Lower lobe of right lung (tissue), 2 donors: ENCODE results near the gene SYNGR4. TPM values are rescaled to one million over a fixed set of nuclear protein-coding genes. Genes with fewer than 3 reads are reported as not detected.

Experiments
- ATAC-seq, 2 donors: fragments of 200-7000 bp; cut with Tn5 transposase; one replicate each; pipeline ENCODE4 v1.9.1; 2020 to 2022; ENCODE audit warnings: mild to moderate bottlenecking in 2 of 2, moderate library complexity in 2 of 2
- DNase-seq: peaks from one replicate; pipeline ENCODE4 v3.0.0-alpha.2; 2020
- H3K27ac ChIP-seq: fragments of 200-600 bp; one replicate; pipeline ENCODE4 v1.8.0; 2022
- H3K27me3 ChIP-seq: fragments of 200-600 bp; one replicate; pipeline ENCODE4 v1.8.0; 2022; ENCODE audit warnings: low read depth
- H3K36me3 ChIP-seq: fragments of 200-600 bp; one replicate; pipeline ENCODE4 v1.8.0; 2022; ENCODE audit warnings: mild to moderate bottlenecking
- H3K4me1 ChIP-seq: fragments of 200-600 bp; one replicate; pipeline ENCODE4 v1.8.0; 2022
- H3K4me3 ChIP-seq: fragments of 200-600 bp; one replicate; pipeline ENCODE4 v1.8.0; 2022; ENCODE audit warnings: mild to moderate bottlenecking
- H3K9me3 ChIP-seq: fragments of 200-600 bp; one replicate; pipeline ENCODE4 v1.8.0; 2022
- intact Hi-C: fragments of 100-400 bp; cut with DNase I; formaldehyde crosslinking; loops from one replicate; pipeline ENCODE4 v1.11.0; 2022
- total RNA-seq: library from RNA; stranded (reverse); fragmentation: NEBNext Ultra II Directional; extraction: Animal tissue kit (Norgen Biotek cat#: 25700); gene quantifications from one replicate; pipeline ENCODE4 v1.2.1, GENCODE V29; 2021
- TF ChIP-seq, protein P1 (sequence below): fragments of 200-600 bp; IDR thresholded peaks from one replicate; pipeline ENCODE4 v1.8.0; 2022; ENCODE audit warnings: antibody characterized with exemption, mild to moderate bottlenecking
- donor health status: DM: no; HTN: yes; CAD: no; lungs with severe emphysema.

The SYNGR4 gene
- total RNA-seq, 1 donor from 2014 or later: not detected

DNA sequence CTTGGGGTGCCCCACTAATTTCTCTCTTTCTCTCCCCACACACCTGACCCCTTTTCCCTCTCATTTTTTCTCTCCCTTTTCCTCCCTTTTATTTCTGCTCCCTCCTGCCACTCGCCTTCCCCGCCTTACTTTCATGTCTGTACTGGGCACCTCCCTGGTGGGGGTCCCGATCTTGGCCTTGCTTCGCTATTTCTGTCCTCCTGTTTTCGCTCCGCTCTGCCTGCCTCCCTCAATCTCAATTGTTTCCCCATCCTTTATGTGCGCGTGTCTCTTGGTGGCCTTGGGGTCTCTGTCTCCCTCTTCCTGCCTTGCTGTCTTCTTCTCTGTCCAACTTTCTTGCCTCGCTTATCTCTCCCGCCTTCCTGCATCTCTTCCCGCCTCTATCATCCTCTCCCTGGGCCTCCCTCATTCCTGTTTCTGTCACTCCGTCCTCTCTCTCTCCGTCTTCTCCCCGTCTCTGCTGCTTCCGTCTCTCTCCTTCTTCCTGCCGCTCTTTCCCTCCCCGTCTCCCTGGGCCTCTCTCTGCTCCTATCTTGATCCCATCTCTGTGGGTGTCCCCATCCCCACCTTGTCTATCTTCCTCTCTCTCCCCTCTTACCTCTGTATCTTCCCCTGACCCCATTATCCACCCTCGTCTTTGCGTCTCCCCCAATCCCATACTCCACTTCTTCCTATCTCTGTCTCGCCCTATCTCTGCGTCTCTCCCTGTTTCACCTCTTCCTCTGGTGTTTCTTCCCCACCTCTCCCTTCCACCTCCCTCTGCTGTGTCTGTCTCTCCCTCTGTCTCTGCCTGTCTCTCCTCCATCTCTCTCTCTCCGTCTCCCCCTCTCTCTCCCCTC lies 33.3 kb downstream of the SYNGR4 start:
- H3K27me3 ChIP-seq: peaks cover 51% of the 10 kb centered on the region
- no peak for DNase-seq

DNA sequence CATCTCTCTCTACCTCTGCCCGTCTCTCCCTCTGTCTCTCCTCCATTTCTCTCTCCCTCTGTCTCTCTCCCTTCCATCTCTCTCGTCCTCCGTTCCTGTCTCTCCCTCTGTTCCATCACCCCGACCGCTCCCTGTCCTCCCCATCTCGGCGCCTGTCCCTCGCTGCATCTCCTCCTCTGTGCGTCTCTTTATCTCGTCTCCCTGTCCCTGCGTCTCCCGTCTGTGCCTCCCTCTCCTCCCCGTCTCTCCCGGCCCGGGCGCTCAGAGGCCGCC lies 33.9 kb downstream of the SYNGR4 start:
- intact Hi-C loops: no loop called here
- Histone ChIP-seq H3K4me1 (peaks cover 11% of the 10 kb centered on the region), H3K27ac (no peak overlapping the region), H3K9me3 (no peaks in the 10 kb centered on the region), H3K36me3 (no peaks in the 10 kb centered on the region), H3K4me3 (peak overlapping the region; percentile 38), H3K27me3 (peaks cover 45% of the 10 kb centered on the region)
- ATAC-seq: no peak
- no peak for DNase-seq
- TF ChIP-seq, protein P1, sequence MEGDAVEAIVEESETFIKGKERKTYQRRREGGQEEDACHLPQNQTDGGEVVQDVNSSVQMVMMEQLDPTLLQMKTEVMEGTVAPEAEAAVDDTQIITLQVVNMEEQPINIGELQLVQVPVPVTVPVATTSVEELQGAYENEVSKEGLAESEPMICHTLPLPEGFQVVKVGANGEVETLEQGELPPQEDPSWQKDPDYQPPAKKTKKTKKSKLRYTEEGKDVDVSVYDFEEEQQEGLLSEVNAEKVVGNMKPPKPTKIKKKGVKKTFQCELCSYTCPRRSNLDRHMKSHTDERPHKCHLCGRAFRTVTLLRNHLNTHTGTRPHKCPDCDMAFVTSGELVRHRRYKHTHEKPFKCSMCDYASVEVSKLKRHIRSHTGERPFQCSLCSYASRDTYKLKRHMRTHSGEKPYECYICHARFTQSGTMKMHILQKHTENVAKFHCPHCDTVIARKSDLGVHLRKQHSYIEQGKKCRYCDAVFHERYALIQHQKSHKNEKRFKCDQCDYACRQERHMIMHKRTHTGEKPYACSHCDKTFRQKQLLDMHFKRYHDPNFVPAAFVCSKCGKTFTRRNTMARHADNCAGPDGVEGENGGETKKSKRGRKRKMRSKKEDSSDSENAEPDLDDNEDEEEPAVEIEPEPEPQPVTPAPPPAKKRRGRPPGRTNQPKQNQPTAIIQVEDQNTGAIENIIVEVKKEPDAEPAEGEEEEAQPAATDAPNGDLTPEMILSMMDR: no peak

More for the DNA sequence above, 33.3 kb downstream of the SYNGR4 start:
- peaks cover 11% of the 10 kb centered on the region for H3K4me1 ChIP-seq
- H3K4me3 ChIP-seq: peak overlapping the region; percentile 38
- H3K27ac ChIP-seq: no peak overlapping the region
- TF ChIP-seq, protein P1: no peak
- H3K9me3 ChIP-seq: no peaks in the 10 kb centered on the region
- no peaks in the 10 kb centered on the region for H3K36me3 ChIP-seq
- ATAC-seq: no peak
- intact Hi-C loops: no loop called here

DNA sequence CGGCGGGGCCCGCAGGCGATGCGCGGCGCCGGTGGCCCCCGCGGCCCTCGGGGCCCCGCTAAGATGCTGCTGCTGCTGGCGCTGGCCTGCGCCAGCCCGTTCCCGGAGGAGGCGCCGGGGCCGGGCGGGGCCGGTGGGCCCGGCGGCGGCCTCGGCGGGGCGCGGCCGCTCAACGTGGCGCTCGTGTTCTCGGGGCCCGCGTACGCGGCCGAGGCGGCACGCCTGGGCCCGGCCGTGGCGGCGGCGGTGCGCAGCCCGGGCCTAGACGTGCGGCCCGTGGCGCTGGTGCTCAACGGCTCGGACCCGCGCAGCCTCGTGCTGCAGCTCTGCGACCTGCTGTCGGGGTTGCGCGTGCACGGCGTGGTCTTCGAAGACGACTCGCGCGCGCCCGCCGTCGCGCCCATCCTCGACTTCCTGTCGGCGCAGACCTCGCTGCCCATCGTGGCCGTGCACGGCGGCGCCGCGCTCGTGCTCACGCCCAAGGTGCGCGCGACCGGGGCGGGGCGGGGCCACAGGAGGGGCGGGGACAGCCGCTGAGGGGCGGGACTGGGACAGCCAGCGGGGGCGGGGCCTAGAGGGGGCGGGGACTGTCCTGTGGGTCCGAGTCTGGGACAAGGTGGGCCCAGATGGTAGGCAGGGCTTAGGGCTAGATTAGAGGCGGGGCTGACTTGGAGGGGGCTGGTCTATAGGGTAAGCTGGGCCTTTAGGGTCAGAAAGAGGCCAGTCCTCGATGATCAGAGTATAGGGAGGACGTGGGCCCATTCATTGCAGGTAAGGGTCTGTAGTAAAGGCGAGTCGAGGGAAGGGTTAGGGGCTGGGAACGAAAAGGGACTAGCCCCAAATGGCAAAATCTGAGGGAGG lies 34.4 kb downstream of the SYNGR4 start:
- H3K4me1 ChIP-seq: peaks cover 11% of the 10 kb centered on the region
- H3K27me3 ChIP-seq: peaks cover 40% of the 10 kb centered on the region
- intact Hi-C loops: no loop called here
- H3K4me3 ChIP-seq: peak overlapping the region; percentile 38
- H3K9me3 ChIP-seq: no peaks in the 10 kb centered on the region
- TF ChIP-seq, protein P1: no peak
- no peaks in the 10 kb centered on the region for H3K36me3 ChIP-seq
- DNase-seq (peak; percentile 93), ATAC-seq (peak; percentile 81 to 91)
- H3K27ac ChIP-seq: no peak overlapping the region

DNA sequence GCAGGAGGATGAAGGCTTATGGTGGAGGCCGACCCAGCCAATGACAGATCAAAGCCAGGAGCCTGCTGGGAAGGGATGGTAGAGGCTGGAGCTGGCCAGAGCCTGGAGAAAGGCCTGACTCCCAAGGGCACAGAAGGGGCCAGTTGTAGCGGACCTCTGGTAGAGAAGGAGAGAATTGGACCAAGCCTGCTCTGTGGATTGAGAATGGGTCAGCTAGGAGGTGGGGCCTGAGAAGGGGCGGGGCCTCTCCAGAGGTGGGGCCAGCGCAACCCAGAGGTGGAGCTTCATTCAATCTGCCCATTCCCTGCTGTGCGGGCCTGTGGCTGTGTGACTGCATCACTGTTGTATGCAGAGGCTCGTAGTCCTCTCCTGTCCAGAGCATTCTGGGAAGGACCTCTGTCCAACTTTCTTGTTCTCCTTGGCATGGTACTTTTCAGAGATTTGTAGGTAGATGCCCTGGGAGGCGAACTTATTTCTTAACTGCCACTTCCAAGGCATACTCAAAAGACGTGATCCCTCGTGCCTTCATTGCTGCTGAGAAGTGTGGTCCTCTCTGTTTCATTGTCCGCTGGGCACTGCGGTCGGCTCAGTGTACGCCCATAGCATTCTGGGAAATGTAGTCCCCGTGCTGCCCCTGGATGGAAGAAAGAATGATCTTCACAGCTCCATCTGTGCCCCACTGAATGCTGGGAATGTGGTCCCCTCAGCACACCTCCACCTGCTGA lies 36.0 kb downstream of the SYNGR4 start:
- peaks cover 28% of the 10 kb centered on the region for H3K27me3 ChIP-seq
- intact Hi-C loops: no loop called here
- peak; percentile 38 to 47 for ATAC-seq
- H3K27ac ChIP-seq: no peak overlapping the region
- peaks cover 7% of the 10 kb centered on the region for H3K4me1 ChIP-seq
- peak; percentile 62 for DNase-seq
- no peaks in the 10 kb centered on the region for H3K9me3 ChIP-seq
- TF ChIP-seq, protein P1: no peak
- no peak overlapping the region for H3K4me3 ChIP-seq
- H3K36me3 ChIP-seq: no peaks in the 10 kb centered on the region

DNA sequence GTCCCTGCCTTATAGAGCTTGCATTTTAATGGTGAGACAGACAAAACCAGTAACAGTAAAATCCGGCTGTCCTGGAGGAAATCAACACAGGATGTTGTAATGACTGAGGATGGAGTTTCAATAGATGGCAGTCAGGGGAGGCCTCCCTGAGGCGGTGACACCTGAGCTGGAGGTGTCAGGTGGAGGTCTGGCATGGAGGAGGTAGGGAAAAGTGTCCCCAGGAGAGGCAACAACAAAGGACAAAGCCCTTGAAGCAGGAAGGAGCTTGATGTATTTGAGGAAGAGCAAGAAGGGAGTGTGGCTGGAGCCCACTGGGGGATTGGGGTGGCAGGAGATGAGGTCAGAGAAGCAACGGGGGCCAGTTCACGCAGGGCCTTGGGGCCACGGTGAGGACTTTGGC lies 37.1 kb downstream of the SYNGR4 start:
- ATAC-seq: no peak
- TF ChIP-seq, protein P1: no peak
- Histone ChIP-seq H3K27me3 (peaks cover 18% of the 10 kb centered on the region), H3K36me3 (no peaks in the 10 kb centered on the region), H3K4me3 (no peak overlapping the region), H3K4me1 (peaks cover 7% of the 10 kb centered on the region), H3K9me3 (no peaks in the 10 kb centered on the region), H3K27ac (no peak overlapping the region)
- intact Hi-C loops: no loop called here
- DNase-seq: no peak
